Activated CD4-positive, CD25-positive, alpha-beta regulatory T cell treated with anti-CD3 and anti-CD28 coated beads, Interleukin-2, amount 50 U/mL, for 16 hours (primary cell): ENCODE measurements around the gene ZNF681.
"Not testable (repeated sequence)": the region's sequence is repeated elsewhere in the genome, so short reads cannot be mapped to it uniquely, and the experiment has no call there.

Experiments used
- DNase-seq: peaks from one replicate; pipeline ENCODE4 v3.0.0-alpha.2; 2020; ENCODE audit warnings: low read depth, low spot score

ZNF681 gene

DNA sequence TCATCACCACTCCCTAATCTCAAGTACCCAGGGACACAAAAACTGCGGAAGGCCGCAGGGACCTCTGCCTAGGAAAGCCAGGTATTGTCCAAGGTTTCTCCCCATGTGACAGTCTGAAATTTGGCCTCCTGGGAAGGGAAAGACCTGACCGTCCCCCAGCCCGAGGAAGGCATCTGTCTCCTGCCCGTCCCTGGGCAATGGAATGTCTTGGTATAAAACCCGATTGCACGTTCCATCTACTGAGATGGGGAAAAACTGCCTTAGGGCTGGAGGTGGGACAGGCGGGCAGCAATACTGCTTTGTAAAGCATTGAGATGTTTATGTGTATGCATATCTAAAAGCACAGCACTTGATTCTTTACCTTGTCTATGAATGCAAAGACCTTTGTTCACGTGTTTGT, 65.8 kb downstream of the ZNF681 start:
- not testable (repeated sequence) for DNase-seq
